Nephron (organoid): ENCODE data around the gene SLC2A5.

Experiments used
- H3K27ac Mint-ChIP-seq, 3 experiments: 2 replicates each; pipeline ENCODE4 v1.8.0; 2020; ENCODE audit warnings: mixed read lengths in 3 of 3, mild to moderate bottlenecking in 2 of 3, moderate library complexity in 1 of 3
- H3K27me3 Mint-ChIP-seq: 2 replicates; pipeline ENCODE4 v1.8.0; 2021; ENCODE audit warnings: low read depth, mild to moderate bottlenecking, moderate library complexity, mixed read lengths
- H3K36me3 Mint-ChIP-seq: 2 replicates; pipeline ENCODE4 v1.8.0; 2020; ENCODE audit warnings: low read depth, mixed read lengths
- H3K4me1 Mint-ChIP-seq: 2 replicates; pipeline ENCODE4 v1.8.0; 2020; ENCODE audit warnings: mixed read lengths
- H3K4me3 Mint-ChIP-seq, 3 experiments: 2 replicates each; pipeline ENCODE4 v1.8.0; 2020; ENCODE audit warnings: mild to moderate bottlenecking in 3 of 3, mixed read lengths in 3 of 3, moderate library complexity in 2 of 3
- H3K9me3 Mint-ChIP-seq: 2 replicates; pipeline ENCODE4 v1.8.0; 2020; ENCODE audit warnings: mixed read lengths
- TF ChIP-seq, protein P1 (sequence below), 3 experiments: fragments of 200-600 bp; sonication (generic); IDR thresholded peaks; one replicate each; pipeline ENCODE4 v1.5.0; 2021; ENCODE audit warnings: antibody characterized with exemption in 3 of 3; ENCODE audit not compliant: unreplicated experiment in 3 of 3

The SLC2A5 gene

DNA sequence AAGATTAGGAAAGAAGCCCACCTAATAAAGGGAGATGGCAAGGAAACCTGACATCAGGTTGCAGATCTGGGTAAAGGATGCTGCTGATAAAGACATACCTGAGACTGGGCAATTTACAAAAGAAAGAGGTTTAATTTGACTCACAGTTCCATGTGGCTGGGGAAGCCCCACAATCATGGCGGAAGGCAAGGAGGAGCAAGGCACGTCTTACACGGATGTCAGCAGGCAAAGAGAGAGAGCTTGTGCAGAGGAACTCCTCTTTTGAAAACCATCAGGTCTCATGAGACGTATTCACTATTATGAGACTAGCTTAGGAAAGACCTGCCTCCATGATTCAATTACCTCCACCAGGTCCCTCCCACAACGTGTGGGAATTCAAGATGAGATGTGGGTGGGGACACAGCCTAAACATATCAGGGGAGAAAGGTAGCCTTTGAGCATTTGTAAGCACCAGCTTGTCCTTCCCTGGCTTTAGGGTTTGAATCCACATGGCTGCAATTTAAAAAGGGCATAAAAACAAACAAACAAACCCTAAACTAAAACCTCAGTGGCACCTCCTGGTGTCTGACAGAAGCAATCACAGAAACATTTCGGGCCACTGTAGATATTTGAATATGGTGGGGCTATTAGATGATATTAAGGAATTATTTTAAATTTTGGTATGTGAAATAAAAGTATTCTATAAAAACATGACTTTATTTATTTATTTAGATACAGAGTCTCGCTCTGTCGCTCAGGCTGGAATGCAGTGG, 76.3 kb downstream of the SLC2A5 start:
- Mint-ChIP-seq H3K4me1 (no peaks in the 10 kb centered on the region), H3K27me3 (peaks cover 7% of the 10 kb centered on the region), H3K36me3 (no peaks in the 10 kb centered on the region), H3K4me3 (no peak overlapping the region), H3K9me3 (peaks cover 5% of the 10 kb centered on the region), H3K27ac (no peak overlapping the region)
- TF ChIP-seq, protein P1, sequence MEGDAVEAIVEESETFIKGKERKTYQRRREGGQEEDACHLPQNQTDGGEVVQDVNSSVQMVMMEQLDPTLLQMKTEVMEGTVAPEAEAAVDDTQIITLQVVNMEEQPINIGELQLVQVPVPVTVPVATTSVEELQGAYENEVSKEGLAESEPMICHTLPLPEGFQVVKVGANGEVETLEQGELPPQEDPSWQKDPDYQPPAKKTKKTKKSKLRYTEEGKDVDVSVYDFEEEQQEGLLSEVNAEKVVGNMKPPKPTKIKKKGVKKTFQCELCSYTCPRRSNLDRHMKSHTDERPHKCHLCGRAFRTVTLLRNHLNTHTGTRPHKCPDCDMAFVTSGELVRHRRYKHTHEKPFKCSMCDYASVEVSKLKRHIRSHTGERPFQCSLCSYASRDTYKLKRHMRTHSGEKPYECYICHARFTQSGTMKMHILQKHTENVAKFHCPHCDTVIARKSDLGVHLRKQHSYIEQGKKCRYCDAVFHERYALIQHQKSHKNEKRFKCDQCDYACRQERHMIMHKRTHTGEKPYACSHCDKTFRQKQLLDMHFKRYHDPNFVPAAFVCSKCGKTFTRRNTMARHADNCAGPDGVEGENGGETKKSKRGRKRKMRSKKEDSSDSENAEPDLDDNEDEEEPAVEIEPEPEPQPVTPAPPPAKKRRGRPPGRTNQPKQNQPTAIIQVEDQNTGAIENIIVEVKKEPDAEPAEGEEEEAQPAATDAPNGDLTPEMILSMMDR (IDR thresholded peaks at IDR 0.05; ENCODE audit: unreplicated experiment in 3 of 3) = no peak

DNA sequence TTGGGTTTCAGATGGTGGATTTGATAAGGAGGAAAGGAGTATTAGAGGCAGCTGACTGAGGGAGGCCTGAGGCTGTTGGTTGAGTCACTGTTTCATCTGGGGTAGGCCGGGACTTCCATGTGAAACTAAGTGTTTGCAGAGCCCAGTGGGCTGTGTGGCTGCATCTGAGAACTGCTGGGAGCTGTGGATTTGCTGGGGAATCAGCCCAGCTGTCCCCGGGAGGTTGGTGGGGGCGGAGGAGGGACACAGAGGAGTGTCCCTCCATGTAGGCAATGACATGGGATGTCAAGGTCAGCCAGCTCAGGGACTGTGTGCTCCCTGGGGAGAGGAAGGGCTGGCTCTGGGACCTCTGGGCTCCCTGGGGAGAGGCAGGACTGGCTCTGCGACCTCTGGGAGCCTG, 79.6 kb downstream of the SLC2A5 start:
- TF ChIP-seq, protein P1 (IDR thresholded peaks at IDR 0.05; ENCODE audit: unreplicated experiment in 3 of 3) = no peak
- peaks cover 9% of the 10 kb centered on the region for H3K27me3 Mint-ChIP-seq
- peaks cover 5% of the 10 kb centered on the region for H3K9me3 Mint-ChIP-seq
- H3K4me1 Mint-ChIP-seq = no peaks in the 10 kb centered on the region
- H3K27ac Mint-ChIP-seq = peak overlapping the region in 1 of 3 experiments; percentile 14
- H3K36me3 Mint-ChIP-seq = no peaks in the 10 kb centered on the region
- H3K4me3 Mint-ChIP-seq = no peak overlapping the region

DNA sequence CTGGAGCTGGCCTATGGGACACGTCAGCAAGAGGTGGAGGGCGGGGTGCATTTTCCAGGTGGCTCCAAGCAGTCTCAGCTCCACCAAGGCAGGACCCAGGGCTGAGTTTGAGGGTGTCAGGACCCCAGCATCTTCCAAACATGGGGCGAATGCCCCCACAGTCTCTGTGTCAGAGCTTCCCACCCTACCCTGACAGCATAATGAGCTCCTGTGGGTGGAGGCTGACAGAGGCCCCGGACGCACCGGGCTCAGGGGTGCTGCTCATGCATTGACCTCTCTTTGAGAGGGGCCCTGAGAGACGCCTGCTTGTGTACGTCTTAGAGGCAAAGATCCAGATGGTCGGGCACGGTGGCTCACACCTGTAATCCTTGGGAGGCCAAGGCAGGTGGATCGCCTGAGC, 80.4 kb downstream of the SLC2A5 start:
- no peaks in the 10 kb centered on the region for H3K36me3 Mint-ChIP-seq
- peaks cover 9% of the 10 kb centered on the region for H3K27me3 Mint-ChIP-seq
- peaks cover 5% of the 10 kb centered on the region for H3K9me3 Mint-ChIP-seq
- TF ChIP-seq, protein P1 (IDR thresholded peaks at IDR 0.05; ENCODE audit: unreplicated experiment in 3 of 3) = no peak
- no peaks in the 10 kb centered on the region for H3K4me1 Mint-ChIP-seq
- no peak overlapping the region for H3K4me3 Mint-ChIP-seq
- H3K27ac Mint-ChIP-seq = no peak overlapping the region

DNA sequence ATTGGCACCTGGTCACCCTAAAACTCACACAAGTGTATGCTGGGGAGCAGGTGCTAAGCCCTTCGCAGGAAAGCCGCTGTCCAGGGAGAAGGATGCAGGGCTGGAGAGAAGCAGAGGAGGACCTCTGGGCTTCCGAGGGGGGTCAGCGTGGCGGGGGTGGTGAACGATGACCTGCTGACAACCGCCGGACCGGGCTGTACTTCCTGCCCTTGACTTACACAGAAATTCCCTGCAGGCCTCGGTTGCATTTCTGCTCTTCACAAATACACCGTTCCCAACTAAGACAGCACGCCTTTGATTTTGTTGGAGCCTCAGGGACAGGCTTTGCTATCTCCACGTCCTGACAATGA, 80.8 kb downstream of the SLC2A5 start:
- Mint-ChIP-seq H3K27ac (no peak overlapping the region), H3K27me3 (peaks cover 9% of the 10 kb centered on the region), H3K4me1 (no peaks in the 10 kb centered on the region), H3K9me3 (peaks cover 5% of the 10 kb centered on the region), H3K4me3 (no peak overlapping the region), H3K36me3 (no peaks in the 10 kb centered on the region)
- TF ChIP-seq, protein P1 (IDR thresholded peaks at IDR 0.05; ENCODE audit: unreplicated experiment in 3 of 3) = no peak

DNA sequence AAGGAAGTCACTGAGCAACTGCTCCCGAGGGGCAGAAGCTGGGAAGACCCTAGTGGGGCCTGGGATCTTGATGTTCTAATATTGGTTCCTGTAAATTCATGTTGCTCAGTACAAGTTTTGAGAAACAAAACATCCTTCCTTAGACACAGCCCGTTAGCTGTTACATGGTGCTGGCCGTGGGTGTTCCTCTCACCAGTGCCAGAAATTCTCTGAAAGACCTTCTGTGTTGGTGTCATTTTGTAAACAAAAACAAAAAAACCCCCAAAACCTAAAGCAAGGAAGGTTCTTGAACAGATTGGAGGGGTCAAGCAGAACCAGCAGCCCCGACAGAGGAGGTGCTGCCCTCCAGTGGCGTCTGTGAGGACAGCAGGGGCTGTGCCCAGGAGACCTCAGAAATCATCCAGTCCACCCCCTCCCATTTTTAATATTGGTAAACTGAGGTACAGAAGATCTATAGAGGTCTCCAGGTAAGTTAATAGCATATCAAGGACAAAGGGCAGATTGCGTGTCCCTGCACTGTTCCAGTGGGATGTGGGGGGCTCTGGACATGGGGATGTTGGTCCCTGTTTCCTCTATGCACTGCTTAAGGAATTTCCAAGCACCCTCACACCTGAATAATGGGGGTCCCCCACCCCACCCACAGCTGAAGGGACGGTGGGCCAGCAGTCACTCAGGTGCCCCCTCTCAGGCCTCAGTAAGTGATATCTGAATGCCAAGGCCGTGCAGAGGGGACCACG, 81.4 kb downstream of the SLC2A5 start:
- Mint-ChIP-seq H3K4me1 (no peaks in the 10 kb centered on the region), H3K27me3 (peaks cover 9% of the 10 kb centered on the region), H3K4me3 (no peak overlapping the region), H3K27ac (peak overlapping the region in 1 of 3 experiments; percentile 29), H3K36me3 (no peaks in the 10 kb centered on the region), H3K9me3 (peaks cover 3% of the 10 kb centered on the region)
- TF ChIP-seq, protein P1 (IDR thresholded peaks at IDR 0.05; ENCODE audit: unreplicated experiment in 3 of 3) = peak; percentile 92 to 95 (median 95)
